HepG2 (cell line): Measurements from ENCODE around the gene DAB1. TPM values are rescaled to one million over a fixed set of nuclear protein-coding genes. Genes with fewer than 3 reads are reported as not detected.

Source experiments
- ARHGAP35 ChIP-seq: sonication (generic); formaldehyde crosslinking; IDR thresholded peaks from 2 replicates; pipeline ENCODE4 v1.9.0; 2022; ENCODE audit warnings: mild to moderate bottlenecking, inconsistent platforms, moderate library complexity, missing genetic modification reagents, borderline replicate concordance
- ATAD3A ChIP-seq: sonication (generic); formaldehyde crosslinking; IDR thresholded peaks from 2 replicates; pipeline ENCODE4 v1.4.0; 2020; ENCODE audit warnings: missing genetic modification reagents
- GATAD2A ChIP-seq: IDR thresholded peaks from 2 replicates; pipeline ENCODE4 v1.6.1; 2016
- GPBP1L1 ChIP-seq: sonication (generic); formaldehyde crosslinking; IDR thresholded peaks from 2 replicates; pipeline ENCODE4 v1.5.0; 2020; ENCODE audit warnings: mild to moderate bottlenecking, missing genetic modification reagents
- HMG20A ChIP-seq: IDR thresholded peaks from 2 replicates; pipeline ENCODE4 v1.6.1; 2016; ENCODE audit warnings: borderline replicate concordance
- IRF2 ChIP-seq: IDR thresholded peaks from 2 replicates; pipeline ENCODE4 v1.6.1; 2018; ENCODE audit warnings: missing genetic modification reagents, missing compliant biosample characterization
- KIAA2018 ChIP-seq: sonication (generic); formaldehyde crosslinking; IDR thresholded peaks from 2 replicates; pipeline ENCODE4 v1.5.0; 2020; ENCODE audit warnings: mild to moderate bottlenecking, missing genetic modification reagents, borderline replicate concordance
- LRRFIP1 ChIP-seq: sonication (generic); formaldehyde crosslinking; conservative IDR thresholded peaks from 2 replicates; pipeline ENCODE4 v1.4.0; 2020; ENCODE audit warnings: missing genetic modification reagents
- NR2F2 ChIP-seq: IDR thresholded peaks from 2 replicates; pipeline ENCODE4 v1.6.1; 2012; ENCODE audit warnings: low read depth, inconsistent platforms, borderline replicate concordance
- SIN3A ChIP-seq: IDR thresholded peaks from 2 replicates; pipeline ENCODE4 v1.6.1; 2011; ENCODE audit warnings: low read depth, mild to moderate bottlenecking, control low read depth, low read length, borderline replicate concordance
- SMAD9 ChIP-seq: sonication (generic); formaldehyde crosslinking; IDR thresholded peaks from 2 replicates; pipeline ENCODE4 v1.5.1; 2020; ENCODE audit warnings: mild to moderate bottlenecking, missing genetic modification reagents
- SOX13 ChIP-seq, 3 experiments: fragments of 450-650 bp in 1 of 3; sonication (generic) in 1 of 3; formaldehyde crosslinking in 1 of 3; IDR thresholded peaks in 2 of 3; conservative IDR thresholded peaks in 1 of 3; 2 replicates each; pipeline versions ENCODE4 v1.5.0 to v1.6.1; 2016 to 2020; ENCODE audit warnings: antibody characterized with exemption in 1 of 3, mild to moderate bottlenecking in 1 of 3, missing compliant biosample characterization in 1 of 3, missing genetic modification reagents in 1 of 3, moderate library complexity in 1 of 3
- ZC3H4 ChIP-seq: sonication (generic); formaldehyde crosslinking; IDR thresholded peaks from 2 replicates; pipeline ENCODE4 v1.4.0; 2020; ENCODE audit warnings: missing genetic modification reagents, borderline replicate concordance
- ZNF12 ChIP-seq: sonication (generic); formaldehyde crosslinking; IDR thresholded peaks from 2 replicates; pipeline ENCODE4 v1.5.0; 2020; ENCODE audit warnings: missing genetic modification reagents
- ZNF432 ChIP-seq: sonication (generic); formaldehyde crosslinking; IDR thresholded peaks from 2 replicates; pipeline ENCODE4 v1.5.0; 2020; ENCODE audit warnings: missing genetic modification reagents, mild to moderate bottlenecking, borderline replicate concordance
- ZNF552 ChIP-seq: sonication (generic); formaldehyde crosslinking; IDR thresholded peaks from 2 replicates; pipeline ENCODE4 v1.9.0; 2022; ENCODE audit warnings: missing genetic modification reagents, mild to moderate bottlenecking, borderline replicate concordance
- ZNF747 ChIP-seq: sonication (generic); formaldehyde crosslinking; IDR thresholded peaks from 2 replicates; pipeline ENCODE4 v1.8.1; 2023; ENCODE audit warnings: missing genetic modification reagents, mild to moderate bottlenecking, borderline replicate concordance
- polyA plus RNA-seq, 8 experiments: library from polyadenylated mRNA; depleted of rRNA in 3 of 8; stranded (reverse) in 7 of 8; unstranded in 1 of 8; fragments of >200 nt; fragmentation: Illumina TruSeq in 4 of 8; extraction: Trizol in 4 of 8; gene quantifications; 2 replicates each; pipeline versions ENCODE4 v1.2.1 to v1.2.3, GENCODE V29; 2011 to 2016; ENCODE audit warnings: low read depth in 4 of 8, missing spikeins in 1 of 8, mixed read lengths in 1 of 8; ENCODE audit not compliant: insufficient read depth in 1 of 8
- total RNA-seq, 5 experiments: library from RNA; depleted of rRNA; stranded (reverse); fragments of >200 nt; fragmentation: Illumina TruSeq; extraction: Trizol; gene quantifications; 2 replicates each; pipeline ENCODE4 v1.2.3, GENCODE V29; 2016; ENCODE audit warnings: low read depth in 1 of 5

The DAB1 gene
- total and polyA plus RNA-seq, 2 of the 13 experiments (the other 11 are each of a cell fraction or from before 2014, with no cell fraction given) = 0.04 to 0.13 TPM

- TF ChIP-seq NR2F2 = no peak
- peak; percentile 91 for TF ChIP-seq GATAD2A (CRISPR knock-in tag)
- TF ChIP-seq KIAA2018 = no peak
- no peak for TF ChIP-seq GPBP1L1 (CRISPR knock-in tag)
- no peak for TF ChIP-seq ZNF432 (CRISPR knock-in tag)
- no peak for TF ChIP-seq SMAD9 (CRISPR knock-in tag)
- TF ChIP-seq ZNF747 (CRISPR knock-in tag) = no peak
- 0 out of 2 replicates have a peak, but pooled peaks have one; percentile 12 for TF ChIP-seq ZNF12 (CRISPR knock-in tag)
- no peak for TF ChIP-seq IRF2 (CRISPR knock-in tag)
- TF ChIP-seq ARHGAP35 (CRISPR knock-in tag) = no peak
- TF ChIP-seq HMG20A = peak; percentile 76
- no peak for TF ChIP-seq LRRFIP1
- TF ChIP-seq SIN3A = no peak
- no peak for TF ChIP-seq SOX13 (IDR thresholded peaks at IDR 0.05)
- TF ChIP-seq SOX13 (CRISPR knock-in tag; conservative IDR thresholded peaks at IDR 0.05 in 1 of 2, IDR thresholded peaks at IDR 0.05 in 1 of 2) = peak in 1 of 2 experiments; percentile 81; a peak in 2 of 4 replicates
- TF ChIP-seq ZNF552 (CRISPR knock-in tag) = no peak
- TF ChIP-seq ATAD3A = no peak
- TF ChIP-seq ZC3H4 = no peak
These were observed 457.8 kb downstream of the DAB1 start, which contains the start of gene C8B (continued) for GRCh38 chr1:56965916-56966697.
